IMR-90 (cell line): ENCODE measurements around the gene GDPD3. TPM values are rescaled to one million over a fixed set of nuclear protein-coding genes. Genes with fewer than 3 reads are reported as not detected.

ENCODE experiments used
- ATAC-seq: fragments of 200-7000 bp; cut with Tn5 transposase; 2 replicates; pipeline ENCODE4 v1.9.1; 2020; ENCODE audit warnings: low read depth, mild to moderate bottlenecking, moderate library complexity
- BruUV-seq: library from RNA; stranded (reverse); fragments of 400-500 nt; replicated peaks from 2 replicates; lab custom pipeline; 2021; lab: Mats Ljungman, UMichigan
- CTCF ChIA-PET: fragments of 300-600 bp; formaldehyde crosslinking; extraction: SDS; loops from one replicate; lab custom pipeline; 2021; ENCODE audit warnings: antibody characterized with exemption; lab: Yijun Ruan, JAX
- POLR2A ChIA-PET: fragments of 300-600 bp; sonication (Branson Sonifier 250); formaldehyde crosslinking; loops from one replicate; lab custom pipeline; 2022; ENCODE audit warnings: antibody characterized with exemption; ENCODE audit not compliant: unreplicated experiment; lab: Charles Lee
- DNase-seq: peaks from one replicate; pipeline ENCODE4 v3.0.0; 2013
- H2AFZ ChIP-seq: replicated peaks from 2 replicates; pipeline ENCODE3; 2013; ENCODE audit warnings: low read length, mild to moderate bottlenecking; ENCODE audit not compliant: poor library complexity
- H2AK5ac ChIP-seq: 2 replicates; pipeline ENCODE4 v1.6.1; 2013; ENCODE audit warnings: low read depth, low read length, inconsistent platforms
- H2AK9ac ChIP-seq: replicated peaks from 2 replicates; pipeline ENCODE3; 2013; ENCODE audit warnings: mild to moderate bottlenecking, low read depth, low read length, moderate library complexity; ENCODE audit not compliant: poor library complexity
- H2BK120ac ChIP-seq: 2 replicates; pipeline ENCODE4 v1.6.1; 2013; ENCODE audit warnings: low read depth, low read length, inconsistent platforms
- H2BK15ac ChIP-seq: 3 replicates; pipeline ENCODE4 v1.6.1; 2013; ENCODE audit warnings: low read depth, low read length, inconsistent platforms
- H2BK20ac ChIP-seq: 2 replicates; pipeline ENCODE4 v1.6.1; 2013; ENCODE audit warnings: low read depth, mild to moderate bottlenecking, inconsistent platforms, low read length, moderate library complexity
- H2BK5ac ChIP-seq: 2 replicates; pipeline ENCODE4 v1.6.1; 2013; ENCODE audit warnings: mild to moderate bottlenecking, low read depth, low read length, inconsistent platforms; ENCODE audit not compliant: poor library complexity, severe bottlenecking
- H3K14ac ChIP-seq: replicated peaks from 2 replicates; pipeline ENCODE4 v1.6.1; 2013; ENCODE audit warnings: low read depth, low read length, inconsistent platforms
- H3K18ac ChIP-seq: 2 replicates; pipeline ENCODE4 v1.6.1; 2013; ENCODE audit warnings: low read depth, low read length, control low read depth
- H3K23ac ChIP-seq: 2 replicates; pipeline ENCODE4 v1.6.1; 2013; ENCODE audit warnings: low read depth, low read length, inconsistent platforms
- H3K27ac ChIP-seq: 2 replicates; pipeline ENCODE4 v1.5.1; 2013; ENCODE audit warnings: mild to moderate bottlenecking, control low read depth, low read length; ENCODE audit not compliant: insufficient read depth
- H3K27me3 ChIP-seq: 2 replicates; pipeline ENCODE4 v1.6.1; 2013; ENCODE audit warnings: low read length; ENCODE audit not compliant: control insufficient read depth, insufficient read depth
- H3K36me3 ChIP-seq: 2 replicates; pipeline ENCODE4 v1.6.1; 2013; ENCODE audit warnings: low read length, mixed read lengths; ENCODE audit not compliant: control insufficient read depth, insufficient read depth
- H3K4ac ChIP-seq: 2 replicates; pipeline ENCODE4 v1.6.1; 2013; ENCODE audit warnings: low read depth, low read length, inconsistent platforms
- H3K4me1 ChIP-seq: 2 replicates; pipeline ENCODE4 v1.6.1; 2013; ENCODE audit warnings: low read length, mixed read lengths; ENCODE audit not compliant: control insufficient read depth, insufficient read depth
- H3K4me2 ChIP-seq: 2 replicates; pipeline ENCODE4 v1.6.1; 2013; ENCODE audit warnings: low read depth, mild to moderate bottlenecking, control low read depth, low read length, moderate library complexity
- H3K4me3 ChIP-seq: 2 replicates; pipeline ENCODE4 v1.5.1; 2013; ENCODE audit warnings: low read depth, mild to moderate bottlenecking, control low read depth, low read length, moderate library complexity; ENCODE audit not compliant: insufficient read depth
- H3K56ac ChIP-seq: 2 replicates; pipeline ENCODE4 v1.6.1; 2013; ENCODE audit warnings: low read length, inconsistent platforms; ENCODE audit not compliant: insufficient read depth; ENCODE audit errors: extremely low read depth
- H3K79me1 ChIP-seq, 2 experiments: 2 replicates each; pipeline ENCODE4 v1.6.1; 2013; ENCODE audit warnings: low read length in 2 of 2, inconsistent platforms in 1 of 2, low read depth in 1 of 2
- H3K9ac ChIP-seq: 2 replicates; pipeline ENCODE4 v1.6.1; 2013; ENCODE audit warnings: low read depth, low read length, control low read depth
- H3K9me1 ChIP-seq: 2 replicates; pipeline ENCODE4 v1.6.1; 2013; ENCODE audit warnings: low read length, inconsistent platforms; ENCODE audit not compliant: insufficient read depth
- H3K9me3 ChIP-seq: 2 replicates; pipeline ENCODE4 v1.6.1; 2013; ENCODE audit warnings: low read length; ENCODE audit not compliant: control insufficient read depth, insufficient read depth
- H4K20me1 ChIP-seq: 2 replicates; pipeline ENCODE4 v1.6.1; 2013; ENCODE audit warnings: low read length, inconsistent platforms; ENCODE audit not compliant: insufficient read depth
- H4K5ac ChIP-seq: 2 replicates; pipeline ENCODE4 v1.6.1; 2013; ENCODE audit warnings: mild to moderate bottlenecking, low read depth, low read length, control low read depth
- H4K8ac ChIP-seq, 2 experiments: 2 replicates each; pipeline ENCODE4 v1.6.1; 2013; ENCODE audit warnings: low read depth in 2 of 2, low read length in 2 of 2, control low read depth in 1 of 2, inconsistent platforms in 1 of 2
- H4K91ac ChIP-seq: 2 replicates; pipeline ENCODE4 v1.6.1; 2013; ENCODE audit warnings: low read depth, low read length, inconsistent platforms; ENCODE audit not compliant: insufficient read depth
- CEBPB ChIP-seq: IDR thresholded peaks from 2 replicates; pipeline ENCODE4 v1.6.1; 2012; ENCODE audit warnings: low read depth, low read length, improper control_type of control experiment
- FOS ChIP-seq: fragments of 150-350 bp; IDR thresholded peaks from 2 replicates; pipeline ENCODE4 v1.6.1; 2016; ENCODE audit warnings: low read depth, low read length
- MAFK ChIP-seq: IDR thresholded peaks from 2 replicates; pipeline ENCODE4 v1.6.1; 2012; ENCODE audit warnings: low read depth, low read length, improper control_type of control experiment
- MXI1 ChIP-seq: IDR thresholded peaks from 2 replicates; pipeline ENCODE4 v1.6.1; 2012; ENCODE audit warnings: low read depth, mild to moderate bottlenecking, low read length, moderate library complexity, borderline replicate concordance
- NFE2L2 ChIP-seq: fragments of 150-350 bp; IDR thresholded peaks from 2 replicates; pipeline ENCODE4 v1.6.1; 2016; ENCODE audit warnings: low read depth, mild to moderate bottlenecking, low read length
- RCOR1 ChIP-seq: IDR thresholded peaks from 2 replicates; pipeline ENCODE4 v1.6.1; 2012; ENCODE audit warnings: mild to moderate bottlenecking, low read length, improper control_type of control experiment; ENCODE audit not compliant: insufficient replicate concordance
- RFX5 ChIP-seq: IDR thresholded peaks from 2 replicates; pipeline ENCODE4 v1.8.0; 2012; ENCODE audit warnings: low read depth, mild to moderate bottlenecking, low read length, moderate library complexity
- SMC3 ChIP-seq: fragments of 150-350 bp; IDR thresholded peaks from 2 replicates; pipeline ENCODE4 v1.6.1; 2016; ENCODE audit warnings: low read depth, mild to moderate bottlenecking, antibody characterized with exemption, low read length, moderate library complexity
- USF2 ChIP-seq: fragments of 150-350 bp; IDR thresholded peaks from 2 replicates; pipeline ENCODE4 v1.6.1; 2017; ENCODE audit warnings: mild to moderate bottlenecking, antibody characterized with exemption, low read length, low read depth
- WGBS, 2 experiments: methylation state at CpG; one replicate each; pipeline versions ENCODE4 v1.1.5 to v1.1.7; 2013; ENCODE audit warnings: missing lambda C conversion rate in 2 of 2; ENCODE audit not compliant: insufficient read length in 1 of 2; ENCODE audit errors: extremely low coverage in 2 of 2; 5-methylcytosine and 5-hydroxymethylcytosine counted together
- dilution Hi-C: fragments of 300-500 bp; cut with HindIII; formaldehyde crosslinking; loops from one replicate; pipeline ENCODE4 v1.14.3; 2018; ENCODE audit warnings: low sequenced_read_pairs; ENCODE audit not compliant: unreplicated experiment
- in situ Hi-C: fragments of 300-500 bp; cut with MboI; formaldehyde crosslinking; loops from 3 replicates; pipeline ENCODE4 v1.14.3; 2019; ENCODE audit warnings: low sequenced_read_pairs, inconsistent platforms, mixed read lengths
- intact Hi-C: fragments of 100-400 bp; cut with micrococcal nuclease; formaldehyde crosslinking; loops from 2 replicates; pipeline ENCODE4 v1.10.0; 2022
- polyA plus RNA-seq, 3 experiments: library from polyadenylated mRNA; depleted of rRNA; stranded (reverse); fragments of >200 nt; gene quantifications; 2 replicates each; pipeline ENCODE4 v1.2.3, GENCODE V29; 2012; ENCODE audit warnings: low replicate concordance in 1 of 3
- total RNA-seq: library from RNA; depleted of rRNA; stranded (reverse); fragments of >200 nt; gene quantifications from 2 replicates; pipeline ENCODE4 v1.2.3, GENCODE V29; 2012
- TF ChIP-seq, protein P1 (sequence below): conservative IDR thresholded peaks from 2 replicates; pipeline ENCODE4 v1.5.1; 2012; ENCODE audit warnings: mild to moderate bottlenecking, low read depth, low read length, improper control_type of control experiment
- TF ChIP-seq, protein P2 (sequence below): fragments of 150-350 bp; IDR thresholded peaks from 2 replicates; pipeline ENCODE4 v1.6.1; 2016; ENCODE audit warnings: low read depth, mild to moderate bottlenecking, low read length, moderate library complexity, borderline replicate concordance

The GDPD3 gene
- total and polyA plus RNA-seq, 2 of the 4 experiments (the other 2 are of a cell fraction), result under 0.01 to 19.5 TPM

GRCh38 chr16:30091474-30092372 is 21.6 kb downstream of the GDPD3 start, which contains the start of gene TBX6:
TBX6 (minus strand) TSS chr16:30091924; CDS start chr16:30091193, 731 bp downstream.
- Histone ChIP-seq H2BK20ac (no peak within 1 kb of the TSS), H3K79me1 (peaks cover 0 to 18% of the 10 kb centered on the region in 2 experiments; a peak in 2 of 4 replicates), H3K56ac (0 out of 2 replicates have a peak within 1 kb of the TSS, but pooled peaks have one; percentile 24), H4K5ac (peak within 1 kb of the TSS; percentile 45), H3K36me3 (peaks cover 6% of the 10 kb centered on the region), H3K9ac (peak within 1 kb of the TSS; percentile 35), H2AK5ac (peak within 1 kb of the TSS; percentile 48; the same call in 1 of the 2 replicates), H2AFZ (peak within 1 kb of the TSS; percentile 91), H3K23ac (peak within 1 kb of the TSS; percentile 41; the same call in 1 of the 2 replicates), H2AK9ac (peak within 1 kb of the TSS; percentile 91), H3K9me1 (no peaks in the 10 kb centered on the region), H3K14ac (peak within 1 kb of the TSS; percentile 57; the same call in 1 of the 2 replicates), H2BK5ac (no peak within 1 kb of the TSS), H3K9me3 (peaks cover 2% of the 10 kb centered on the region), H4K8ac (peak within 1 kb of the TSS; percentile 54 to 89), H3K27ac (peak within 1 kb of the TSS; percentile 2; the same call in 1 of the 2 replicates), H3K4me3 (peak within 1 kb of the TSS; percentile 42), H3K4me2 (peak within 1 kb of the TSS; percentile 71), H3K27me3 (no peaks in the 10 kb centered on the region), H4K91ac (0 out of 2 replicates have a peak within 1 kb of the TSS, but pooled peaks have one; percentile 2), H3K4me1 (peaks cover 14% of the 10 kb centered on the region), H2BK15ac (no peak within 1 kb of the TSS), H3K4ac (peak within 1 kb of the TSS; percentile 52), H4K20me1 (no peaks in the 10 kb centered on the region), H2BK120ac (0 out of 2 replicates have a peak within 1 kb of the TSS, but pooled peaks have one; percentile 18), H3K18ac (no peak within 1 kb of the TSS)
- DNase-seq (peak; percentile 81), ATAC-seq (peak; percentile 92)
- intact Hi-C loops (loop anchor here (2.0 to 10.0 kb wide), 2 partner anchors 277 to 313 kb away; partner anchors contain the start of gene ZNF771), dilution Hi-C loops (no loop called here), in situ Hi-C loops (no loop called here)
- WGBS, 2 experiments, result 5% methylated on average over 59 of the region's 76 CpGs; no CpG with 5 or more reads in 1 of the 2 experiments
- POLR2A ChIA-PET, result no interaction called here
- CTCF ChIA-PET, result interaction anchor here (0.5 to 1.4 kb wide), 9 partner anchors 11 to 1535 kb away, joined by 3 to 5 read pairs (median 3); no protein-coding TSS in a partner anchor
- no TSS peak for BruUV-seq
- peak; percentile 49 for TF ChIP-seq SMC3
- no peak for TF ChIP-seq MXI1
- peak; percentile 27; the same call in 1 of the 2 replicates for TF ChIP-seq USF2
- TF ChIP-seq, protein P1, sequence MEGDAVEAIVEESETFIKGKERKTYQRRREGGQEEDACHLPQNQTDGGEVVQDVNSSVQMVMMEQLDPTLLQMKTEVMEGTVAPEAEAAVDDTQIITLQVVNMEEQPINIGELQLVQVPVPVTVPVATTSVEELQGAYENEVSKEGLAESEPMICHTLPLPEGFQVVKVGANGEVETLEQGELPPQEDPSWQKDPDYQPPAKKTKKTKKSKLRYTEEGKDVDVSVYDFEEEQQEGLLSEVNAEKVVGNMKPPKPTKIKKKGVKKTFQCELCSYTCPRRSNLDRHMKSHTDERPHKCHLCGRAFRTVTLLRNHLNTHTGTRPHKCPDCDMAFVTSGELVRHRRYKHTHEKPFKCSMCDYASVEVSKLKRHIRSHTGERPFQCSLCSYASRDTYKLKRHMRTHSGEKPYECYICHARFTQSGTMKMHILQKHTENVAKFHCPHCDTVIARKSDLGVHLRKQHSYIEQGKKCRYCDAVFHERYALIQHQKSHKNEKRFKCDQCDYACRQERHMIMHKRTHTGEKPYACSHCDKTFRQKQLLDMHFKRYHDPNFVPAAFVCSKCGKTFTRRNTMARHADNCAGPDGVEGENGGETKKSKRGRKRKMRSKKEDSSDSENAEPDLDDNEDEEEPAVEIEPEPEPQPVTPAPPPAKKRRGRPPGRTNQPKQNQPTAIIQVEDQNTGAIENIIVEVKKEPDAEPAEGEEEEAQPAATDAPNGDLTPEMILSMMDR, result peak; percentile 89
- no peak for TF ChIP-seq MAFK
- no peak for TF ChIP-seq NFE2L2
- TF ChIP-seq, protein P2, sequence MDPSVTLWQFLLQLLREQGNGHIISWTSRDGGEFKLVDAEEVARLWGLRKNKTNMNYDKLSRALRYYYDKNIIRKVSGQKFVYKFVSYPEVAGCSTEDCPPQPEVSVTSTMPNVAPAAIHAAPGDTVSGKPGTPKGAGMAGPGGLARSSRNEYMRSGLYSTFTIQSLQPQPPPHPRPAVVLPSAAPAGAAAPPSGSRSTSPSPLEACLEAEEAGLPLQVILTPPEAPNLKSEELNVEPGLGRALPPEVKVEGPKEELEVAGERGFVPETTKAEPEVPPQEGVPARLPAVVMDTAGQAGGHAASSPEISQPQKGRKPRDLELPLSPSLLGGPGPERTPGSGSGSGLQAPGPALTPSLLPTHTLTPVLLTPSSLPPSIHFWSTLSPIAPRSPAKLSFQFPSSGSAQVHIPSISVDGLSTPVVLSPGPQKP, result no peak
- no peak for TF ChIP-seq CEBPB
- TF ChIP-seq FOS, result 0 out of 2 replicates have a peak, but pooled peaks have one; percentile 4
- 0 out of 2 replicates have a peak, but pooled peaks have one; percentile 3 for TF ChIP-seq RFX5
- no peak for TF ChIP-seq RCOR1
